SK-N-MC (cell line): Measurements from ENCODE around the gene PTCSC3.

Experiments
- DNase-seq: peaks from one replicate; pipeline ENCODE4 v3.0.0-alpha.2; 2011; ENCODE audit warnings: low read depth, low spot score
- H3K27ac ChIP-seq: fragments of 200-600 bp; sonication (generic); 2 replicates; pipeline ENCODE4 v1.5.1; 2016; ENCODE audit warnings: mixed run types
- H3K36me3 ChIP-seq: fragments of 200-600 bp; sonication (generic); 2 replicates; pipeline ENCODE4 v1.6.1; 2017; ENCODE audit warnings: antibody characterized with exemption, low read length, mixed read lengths; ENCODE audit not compliant: insufficient read depth
- H3K4me3 ChIP-seq: fragments of 200-600 bp; sonication (generic); 2 replicates; pipeline ENCODE4 v1.5.1; 2016
- H3K9ac ChIP-seq: fragments of 200-600 bp; sonication (generic); 2 replicates; pipeline ENCODE4 v1.8.0; 2017; ENCODE audit warnings: mixed run types, mixed read lengths; ENCODE audit not compliant: insufficient read length
- H3K9me3 ChIP-seq: fragments of 200-600 bp; sonication (generic); 2 replicates; pipeline ENCODE4 v1.6.1; 2017; ENCODE audit warnings: low read depth, mild to moderate bottlenecking, antibody characterized with exemption, low read length, moderate library complexity, mixed read lengths
- EZH2 ChIP-seq: fragments of 200-600 bp; sonication (generic); IDR thresholded peaks from one replicate; pipeline ENCODE4 v1.6.1; 2017; ENCODE audit warnings: antibody characterized with exemption
- FOXP2 ChIP-seq: optimal IDR thresholded peaks from 2 replicates; pipeline ENCODE3; 2011; ENCODE audit warnings: mild to moderate bottlenecking, moderate library complexity; ENCODE audit not compliant: insufficient read depth; ENCODE audit errors: extremely low read length, control extremely low read depth
- POLR2AphosphoS5 ChIP-seq: IDR thresholded peaks from 2 replicates; pipeline ENCODE4 v1.6.1; 2012; ENCODE audit warnings: mild to moderate bottlenecking, low read depth, low read length, borderline replicate concordance

PTCSC3 gene

GRCh38 chr14:36194663-36195062 lies 18.1 kb upstream of the PTCSC3 start:
- TF ChIP-seq POLR2AphosphoS5 (no peak), EZH2 (no peak)
- no peaks in the 10 kb centered on the region for H3K9me3 ChIP-seq
- H3K36me3 ChIP-seq, result no peaks in the 10 kb centered on the region
- no peak for DNase-seq
- no peak overlapping the region for H3K27ac ChIP-seq
- no peak overlapping the region for H3K4me3 ChIP-seq
- no peak overlapping the region for H3K9ac ChIP-seq

- TF ChIP-seq POLR2AphosphoS5, result no peak
- no peak for TF ChIP-seq FOXP2
- no peak for TF ChIP-seq EZH2
- H3K27ac ChIP-seq, result no peak overlapping the region
- DNase-seq, result no peak
- no peaks in the 10 kb centered on the region for H3K36me3 ChIP-seq
- H3K4me3 ChIP-seq, result no peak overlapping the region
- no peak overlapping the region for H3K9ac ChIP-seq
- H3K9me3 ChIP-seq, result no peaks in the 10 kb centered on the region
Observed at GRCh38 chr14:36192530-36192929, 16.0 kb upstream of the PTCSC3 start.

- DNase-seq, result no peak
- Histone ChIP-seq H3K9me3 (no peaks in the 10 kb centered on the region), H3K27ac (no peak overlapping the region), H3K36me3 (no peaks in the 10 kb centered on the region), H3K4me3 (no peak overlapping the region), H3K9ac (no peak overlapping the region)
- TF ChIP-seq FOXP2 (no peak), POLR2AphosphoS5 (no peak), EZH2 (no peak)
Observed at GRCh38 chr14:36183402-36183801, 6.9 kb upstream of the PTCSC3 start.

DNA sequence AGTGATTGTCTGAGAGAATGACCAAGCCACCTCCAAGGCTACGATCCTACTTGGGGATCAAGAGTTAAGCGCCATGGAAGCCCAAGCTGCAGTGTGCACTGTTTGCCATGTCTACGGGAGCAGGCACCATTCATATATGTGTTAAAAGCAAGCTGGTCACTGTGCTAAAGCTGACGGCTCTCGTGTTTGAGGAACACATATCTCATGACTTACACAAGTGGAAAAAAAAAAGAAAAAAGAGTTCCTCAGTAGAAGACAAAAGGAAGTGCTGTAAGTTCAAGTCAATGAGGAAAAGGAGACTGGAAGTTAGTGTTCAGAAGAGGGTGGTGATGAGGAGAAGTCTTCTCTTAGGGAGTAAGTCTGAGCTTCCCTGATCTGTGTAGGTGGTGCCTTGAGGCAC lies 4.9 kb upstream of the PTCSC3 start:
- Histone ChIP-seq H3K9ac (no peak overlapping the region), H3K27ac (no peak overlapping the region), H3K4me3 (no peak overlapping the region), H3K36me3 (no peaks in the 10 kb centered on the region), H3K9me3 (no peaks in the 10 kb centered on the region)
- no peak for TF ChIP-seq FOXP2
- no peak for TF ChIP-seq POLR2AphosphoS5
- no peak for TF ChIP-seq EZH2
- DNase-seq, result no peak

DNA sequence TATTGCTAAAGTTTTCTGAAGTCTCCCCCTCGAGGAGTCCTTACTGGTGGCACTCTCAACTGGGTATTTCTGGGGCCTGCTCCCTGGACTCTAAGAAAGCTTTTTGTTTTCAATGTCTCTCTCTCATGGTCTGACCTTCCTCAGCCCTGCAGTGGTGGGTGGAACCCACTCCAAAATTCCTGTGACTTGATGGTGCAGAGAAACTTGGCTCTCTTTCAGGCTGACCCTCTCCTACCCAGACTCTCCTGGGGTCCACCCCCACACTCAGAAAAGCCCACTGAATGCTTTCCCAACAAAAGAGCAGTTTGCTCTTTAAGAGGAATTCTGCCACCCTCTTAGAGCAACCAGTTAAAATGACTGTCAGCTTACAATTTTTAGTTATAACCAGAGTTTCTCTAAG lies 967 bp upstream of the PTCSC3 start:
- H3K9ac ChIP-seq, result peak overlapping the region; percentile 73
- peak overlapping the region; percentile 96 for H3K27ac ChIP-seq
- H3K9me3 ChIP-seq, result no peaks in the 10 kb centered on the region
- DNase-seq, result no peak
- TF ChIP-seq POLR2AphosphoS5 (no peak), FOXP2 (no peak), EZH2 (no peak)
- H3K36me3 ChIP-seq, result peaks cover 8% of the 10 kb centered on the region; the same call in 1 of the 2 replicates
- peak overlapping the region; percentile 68 for H3K4me3 ChIP-seq

- Histone ChIP-seq H3K4me3 (peak overlapping the region; percentile 68), H3K27ac (peak overlapping the region; percentile 96), H3K9me3 (no peaks in the 10 kb centered on the region), H3K9ac (no peak overlapping the region), H3K36me3 (peaks cover 8% of the 10 kb centered on the region; the same call in 1 of the 2 replicates)
- no peak for DNase-seq
- TF ChIP-seq FOXP2, result no peak
- TF ChIP-seq POLR2AphosphoS5, result no peak
- TF ChIP-seq EZH2, result no peak
Observed at GRCh38 chr14:36174767-36175424, 1.6 kb downstream of the PTCSC3 start.

- DNase-seq, result no peak
- peak overlapping the region; percentile 60 for H3K9ac ChIP-seq
- TF ChIP-seq FOXP2 (no peak), EZH2 (no peak), POLR2AphosphoS5 (no peak)
- peaks cover 8% of the 10 kb centered on the region; the same call in 1 of the 2 replicates for H3K36me3 ChIP-seq
- peak overlapping the region; percentile 71 for H3K4me3 ChIP-seq
- peak overlapping the region; percentile 96 for H3K27ac ChIP-seq
- H3K9me3 ChIP-seq, result no peaks in the 10 kb centered on the region
Observed at GRCh38 chr14:36173161-36173560, 3.4 kb downstream of the PTCSC3 start.

GRCh38 chr14:36171607-36172006 lies 4.9 kb downstream of the PTCSC3 start:
- peak overlapping the region; percentile 60 for H3K9ac ChIP-seq
- H3K27ac ChIP-seq, result peak overlapping the region; percentile 96
- H3K4me3 ChIP-seq, result peak overlapping the region; percentile 71
- TF ChIP-seq POLR2AphosphoS5 (no peak), EZH2 (no peak), FOXP2 (no peak)
- no peak for DNase-seq
- peaks cover 8% of the 10 kb centered on the region; the same call in 1 of the 2 replicates for H3K36me3 ChIP-seq
- no peaks in the 10 kb centered on the region for H3K9me3 ChIP-seq
